NOMO-1 (cell line): ENCODE data around the gene SPECC1L.
A peak's percentile ranks its signal among the peaks of the same experiment; 100 is the strongest.

ENCODE experiments used
- DNase-seq, 2 experiments: peaks; one replicate each; lab custom pipeline; 2025; ENCODE audit not compliant: unreplicated experiment in 2 of 2; lab: John Stamatoyannopoulos, UW

Gene SPECC1L

DNA sequence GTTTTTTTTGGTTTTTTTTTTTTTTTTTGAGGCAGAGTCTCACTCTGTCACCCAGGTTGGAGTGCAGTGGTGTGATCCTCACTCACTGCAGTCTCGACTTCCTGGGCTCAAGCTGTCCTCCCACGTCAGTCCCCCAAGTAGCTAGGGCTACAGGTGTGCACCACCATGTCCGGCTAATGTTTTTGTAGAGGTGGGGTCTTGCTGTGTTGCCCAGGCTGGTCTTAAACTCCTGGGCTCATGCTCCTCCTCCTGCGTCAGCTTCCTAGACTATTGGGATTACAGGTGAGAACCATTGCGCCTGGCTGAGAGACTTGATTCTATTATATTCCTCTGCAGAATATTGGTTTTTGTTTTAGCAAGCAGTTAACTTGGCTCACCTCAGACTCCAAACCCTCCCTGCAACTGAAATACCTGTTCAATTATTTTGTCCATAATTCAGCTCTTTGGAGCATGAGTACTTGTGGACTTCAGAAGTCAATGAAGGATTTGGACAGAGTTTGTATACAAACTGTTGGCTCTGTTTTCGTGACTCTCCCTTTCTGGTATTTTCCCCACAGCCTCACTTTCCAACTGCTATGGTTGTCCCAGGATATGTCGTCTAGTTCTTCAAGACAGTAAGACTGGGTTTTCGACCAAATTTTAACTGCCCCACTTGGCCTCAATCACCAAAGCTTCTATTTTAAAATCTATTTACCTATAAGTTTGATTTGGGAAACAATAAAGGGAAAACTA lies 87.6 kb downstream of the SPECC1L start:
- no peak for DNase-seq

DNA sequence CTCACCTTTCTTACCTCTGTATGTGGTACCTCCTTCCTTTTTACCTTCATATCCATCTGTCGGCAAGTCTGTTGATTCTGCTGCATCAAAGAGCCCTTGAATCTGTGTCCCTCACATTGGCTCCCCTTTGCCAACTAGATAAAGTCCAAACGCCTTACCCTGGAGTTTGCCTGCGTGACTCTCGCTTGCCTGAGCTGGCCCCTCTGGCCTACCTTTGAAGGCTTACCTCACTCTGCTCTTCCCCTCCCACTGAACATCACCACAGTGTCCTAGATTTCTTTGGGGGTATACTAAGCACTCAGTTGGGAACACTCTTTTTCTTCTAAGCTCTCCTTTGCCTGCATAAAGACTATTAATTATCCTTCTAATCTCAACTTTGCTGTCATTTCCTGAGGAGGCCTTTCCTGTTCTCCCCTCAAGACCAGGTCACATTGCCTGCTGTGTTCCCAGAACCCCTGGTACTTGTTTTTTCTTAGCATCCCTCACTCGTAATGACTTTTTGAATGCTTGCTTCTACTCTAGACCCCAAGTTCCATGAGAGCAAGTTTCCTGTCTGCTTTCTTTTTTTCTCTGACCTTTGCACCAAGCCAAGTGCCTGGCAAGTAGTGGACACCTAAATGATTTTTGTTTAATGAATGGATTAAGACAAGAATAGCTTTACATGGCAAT lies 89.0 kb downstream of the SPECC1L start:
- no peak for DNase-seq

- DNase-seq = no peak
These were observed 91.5 kb downstream of the SPECC1L start for GRCh38 chr22:24361976-24362646.

DNA sequence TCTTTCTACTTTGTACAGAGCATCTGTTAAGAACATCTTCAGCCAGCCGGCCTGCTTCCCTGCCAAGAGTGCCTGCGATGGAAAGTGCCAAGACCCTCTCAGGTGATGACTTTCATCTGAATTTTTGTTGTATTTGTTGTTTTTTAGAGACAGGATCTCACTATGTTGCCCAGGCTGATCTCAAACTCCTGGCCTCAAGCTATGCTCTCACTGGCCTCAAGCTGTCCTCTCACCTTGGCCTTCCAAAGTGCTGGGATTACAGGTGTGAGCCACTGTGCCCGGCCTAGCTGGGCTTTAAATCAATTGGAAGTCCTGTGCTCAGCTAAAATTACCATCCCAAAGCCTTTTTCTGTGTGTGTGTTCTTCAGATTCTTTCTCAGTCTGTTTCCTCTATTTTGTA lies 92.6 kb downstream of the SPECC1L start:
- no peak for DNase-seq

DNA sequence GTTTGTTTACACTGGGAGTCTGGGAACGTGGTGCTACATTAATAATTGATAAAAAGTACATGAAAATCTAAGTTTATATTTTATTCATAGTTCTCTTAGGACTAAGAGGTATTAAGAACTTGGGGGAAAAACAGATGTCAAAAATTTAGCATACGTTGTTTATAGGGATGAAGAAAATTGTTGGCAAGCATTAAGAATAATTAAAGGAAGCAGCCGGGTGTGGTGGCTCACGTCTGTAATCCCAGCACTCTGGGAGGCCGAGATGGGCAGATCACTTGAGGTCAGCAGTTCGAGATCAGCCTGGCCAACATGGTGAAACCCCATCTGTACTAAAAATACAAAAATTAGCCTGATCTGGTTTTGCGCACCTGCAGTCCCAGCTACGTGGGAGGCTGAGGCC lies 96.1 kb downstream of the SPECC1L start:
- DNase-seq = no peak

DNA sequence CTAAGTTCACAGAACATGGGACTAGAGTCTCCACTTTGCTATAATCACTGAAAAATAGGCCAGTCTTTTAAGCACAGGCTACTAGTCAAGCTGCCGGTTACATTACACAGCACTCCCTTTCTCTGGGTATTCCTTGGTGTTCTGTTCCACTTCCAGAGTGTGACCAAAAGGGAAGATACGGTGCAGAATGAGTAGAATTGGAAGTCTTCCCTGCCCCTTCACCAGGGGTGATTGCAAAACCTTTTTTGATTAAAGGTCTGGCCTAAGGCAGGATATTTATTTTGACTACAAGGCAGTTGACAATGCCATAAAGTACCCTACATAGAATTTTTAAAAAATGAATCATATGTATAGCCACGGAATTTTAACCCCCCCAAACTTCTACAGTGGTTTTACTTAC lies 97.2 kb downstream of the SPECC1L start:
- DNase-seq = no peak

GRCh38 chr22:24370401-24370800 lies 99.8 kb downstream of the SPECC1L start:
- DNase-seq = no peak

GRCh38 chr22:24376002-24376401 lies 105.4 kb downstream of the SPECC1L start:
- no peak for DNase-seq

DNA sequence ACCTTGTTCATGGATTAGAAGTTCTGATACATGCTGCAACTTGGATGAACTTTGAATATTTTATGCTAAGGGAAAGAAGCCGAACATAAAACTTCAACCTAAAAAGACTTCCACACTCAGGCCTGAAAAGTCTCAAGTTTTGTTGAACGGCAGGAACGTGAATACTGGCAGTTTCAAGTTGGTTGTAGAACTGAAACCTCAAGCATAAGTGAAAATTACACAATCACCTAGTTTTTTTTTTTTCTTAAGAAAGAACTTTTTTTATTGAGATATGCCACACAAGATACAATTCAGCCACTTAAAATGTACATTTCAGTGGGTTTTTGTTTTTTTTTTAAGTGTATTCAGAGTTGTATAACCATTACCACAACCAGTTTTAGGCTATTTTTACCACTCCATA lies 106.0 kb downstream of the SPECC1L start:
- DNase-seq = peak; percentile 38 to 70

DNA sequence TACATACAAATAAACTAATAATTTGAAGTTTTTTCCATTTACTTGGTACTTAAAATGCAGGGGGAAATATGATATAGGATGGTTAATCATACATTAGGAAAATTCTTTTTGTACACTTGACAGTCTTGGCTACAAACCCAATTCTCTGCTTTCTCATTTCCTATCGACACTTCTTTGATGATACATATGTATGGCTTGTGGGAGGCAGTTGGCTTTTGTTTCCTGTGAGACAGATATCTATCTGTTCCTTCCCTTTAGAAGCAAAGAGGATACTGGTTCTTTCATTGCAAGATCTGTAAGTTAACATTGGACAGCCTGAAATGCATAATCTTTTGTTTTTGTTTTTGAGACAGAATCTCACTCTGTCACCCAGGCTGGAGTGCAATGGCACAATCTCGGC lies 108.9 kb downstream of the SPECC1L start:
- DNase-seq = no peak

DNA sequence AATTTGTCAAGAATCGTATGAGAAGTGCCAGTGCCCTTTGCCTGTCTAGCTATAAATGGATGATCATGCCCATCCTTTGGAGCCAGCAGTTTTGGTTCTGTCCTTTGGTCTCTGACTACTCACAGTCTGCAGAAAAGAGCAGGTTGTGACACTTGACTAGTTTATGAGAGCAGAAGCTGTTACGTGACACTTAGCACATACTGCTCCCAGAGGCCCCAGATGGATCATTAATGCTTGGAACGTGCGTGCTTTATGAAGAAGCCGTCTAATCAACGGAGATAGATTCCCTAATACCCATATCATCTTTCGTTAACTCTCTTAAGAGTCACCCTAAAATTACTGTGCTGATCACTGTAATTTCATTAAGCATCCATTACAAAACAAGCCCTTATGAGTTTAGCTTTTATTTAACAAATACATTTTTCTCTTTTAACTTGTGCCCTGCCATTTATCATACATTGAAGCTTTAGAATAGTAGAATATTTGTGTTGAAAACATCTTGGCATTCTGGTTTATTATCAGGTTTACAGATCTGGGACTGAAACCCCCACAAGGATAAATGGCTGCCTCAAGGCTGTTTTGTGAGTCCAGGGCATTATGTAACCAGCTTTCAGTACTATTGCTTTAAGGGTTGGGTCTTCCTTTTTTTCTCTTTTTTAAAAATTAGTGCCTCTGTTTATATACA lies 109.7 kb downstream of the SPECC1L start:
- no peak for DNase-seq

DNA sequence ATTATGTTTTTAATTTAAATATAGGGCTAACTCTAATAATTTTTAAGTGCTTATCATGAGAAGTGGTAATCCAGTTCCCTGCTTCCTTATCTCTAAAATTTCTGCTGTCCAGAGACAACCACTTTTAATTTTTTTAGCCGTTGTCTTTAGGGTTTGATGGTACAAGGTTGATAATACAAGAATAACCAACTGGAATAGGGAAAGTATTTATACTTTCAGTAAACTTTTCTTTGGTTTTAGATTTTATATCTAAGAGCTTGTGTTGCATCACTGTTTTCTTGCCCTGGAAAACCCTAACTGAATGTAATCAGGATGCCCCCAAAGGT lies 110.2 kb downstream of the SPECC1L start:
- DNase-seq = no peak

- DNase-seq = no peak
These were observed 112.4 kb downstream of the SPECC1L start for GRCh38 chr22:24383061-24383460.

DNA sequence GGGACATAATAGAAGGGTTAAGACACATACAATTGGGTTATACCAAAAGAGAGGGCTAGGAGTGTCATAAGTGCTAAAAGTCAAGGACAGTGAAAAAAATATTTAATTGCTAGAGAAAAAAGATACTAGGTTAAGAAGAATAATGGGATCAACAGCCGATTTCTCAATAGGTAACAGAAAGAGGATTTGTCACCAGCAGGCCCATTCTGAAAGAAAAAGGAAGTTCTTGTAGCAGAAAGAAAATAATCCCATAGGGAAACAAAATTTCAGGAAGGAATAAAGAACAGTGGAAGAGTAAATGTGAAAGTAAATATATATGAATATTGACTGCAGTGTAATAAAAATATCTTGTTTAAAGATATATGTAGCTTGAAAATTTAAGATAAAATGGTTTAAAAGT lies 113.5 kb downstream of the SPECC1L start:
- DNase-seq = peak in 1 of 2 experiments; percentile 44

GRCh38 chr22:24386937-24387471 lies 116.4 kb downstream of the SPECC1L start:
- DNase-seq = no peak

GRCh38 chr22:24389680-24390079 lies 119.0 kb downstream of the SPECC1L start:
- no peak for DNase-seq

DNA sequence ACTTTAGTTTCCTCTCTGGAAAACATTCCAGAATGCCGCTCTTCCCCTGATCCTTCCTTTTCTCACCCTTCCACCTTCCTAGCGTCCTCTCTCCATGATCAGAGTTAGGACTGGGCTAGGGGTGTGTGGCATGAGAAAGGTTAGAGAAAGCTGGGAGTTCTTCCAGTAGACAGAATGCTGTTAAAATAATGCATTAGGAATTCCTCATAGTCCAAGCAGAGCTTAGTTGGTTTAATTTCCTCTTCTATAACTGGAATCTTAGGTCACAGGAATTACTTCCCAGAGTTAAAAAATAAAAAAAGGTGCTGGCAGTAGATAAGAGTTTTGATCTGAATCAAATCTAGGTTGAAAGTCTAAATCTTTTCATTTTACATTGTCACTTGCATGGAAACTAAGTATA lies 119.5 kb downstream of the SPECC1L start:
- no peak for DNase-seq

- no peak for DNase-seq
These were observed 119.9 kb downstream of the SPECC1L start for GRCh38 chr22:24390576-24390975.

- DNase-seq = no peak
These were observed 121.2 kb downstream of the SPECC1L start for GRCh38 chr22:24391836-24392217.

GRCh38 chr22:24392218-24392931 lies 121.7 kb downstream of the SPECC1L start:
- no peak for DNase-seq
